ENCODE measurements around the gene EXOC2. TPM values are rescaled to one million over a fixed set of nuclear protein-coding genes. Genes with fewer than 3 reads are reported as not detected.

The EXOC2 gene
- total and polyA plus RNA-seq, 12 donors, result 4.9 to 23.7 (median 17.1) TPM

- no peak for TF ChIP-seq CTCF (IDR thresholded peaks at IDR 0.05)
- TF ChIP-seq POLR2A (IDR thresholded peaks at IDR 0.05), result no peak
- Histone ChIP-seq H3K4me3 (no peak overlapping the region), H3K9me3 (replicated peaks in 1 of 3) (no peaks in the 10 kb centered on the region), H3K36me3 (replicated peaks in 1 of 2) (no peaks in the 10 kb centered on the region), H3K27ac (no peak overlapping the region), H3K4me1 (replicated peaks in 1 of 2) (peaks cover 4 to 7% of the 10 kb centered on the region in 2 donors), H3K27me3 (peaks cover 4% of the 10 kb centered on the region)
- 77 to 86% (median 81%) methylated on average over 6 of the region's 6 CpGs for WGBS, 4 donors
- intact Hi-C loops (cut with DNase I), result no loop called here
- no peak for DNase-seq
Observed at GRCh38 chr6:708237-708598, 15.3 kb upstream of the EXOC2 start.

- no peak for DNase-seq
- Histone ChIP-seq H3K36me3 (replicated peaks in 1 of 2) (no peaks in the 10 kb centered on the region), H3K9me3 (replicated peaks in 1 of 3) (no peaks in the 10 kb centered on the region), H3K4me3 (no peak overlapping the region), H3K27me3 (peaks cover 4% of the 10 kb centered on the region), H3K4me1 (replicated peaks in 1 of 2) (peaks cover 4 to 7% of the 10 kb centered on the region in 2 donors), H3K27ac (no peak overlapping the region)
- WGBS, 4 donors, result 86 to 91% (median 90%) methylated on average over 10 of the region's 10 CpGs
- TF ChIP-seq CTCF (IDR thresholded peaks at IDR 0.05), result no peak
- TF ChIP-seq POLR2A (IDR thresholded peaks at IDR 0.05), result no peak
- intact Hi-C loops (cut with DNase I), result no loop called here
Observed at GRCh38 chr6:707576-708236, 14.8 kb upstream of the EXOC2 start.

GRCh38 chr6:706819-707381 lies 14.0 kb upstream of the EXOC2 start:
- Histone ChIP-seq H3K27ac (no peak overlapping the region), H3K27me3 (peaks cover 4% of the 10 kb centered on the region), H3K9me3 (replicated peaks in 1 of 3) (no peaks in the 10 kb centered on the region), H3K36me3 (replicated peaks in 1 of 2) (no peaks in the 10 kb centered on the region), H3K4me1 (replicated peaks in 1 of 2) (peaks cover 4 to 7% of the 10 kb centered on the region in 2 donors), H3K4me3 (no peak overlapping the region)
- WGBS, 4 donors, result 72 to 79% (median 73%) methylated on average over 7 to 8 of the region's 8 CpGs
- no peak for TF ChIP-seq POLR2A (IDR thresholded peaks at IDR 0.05)
- no peak for TF ChIP-seq CTCF (IDR thresholded peaks at IDR 0.05)
- intact Hi-C loops (cut with DNase I), result no loop called here
- DNase-seq, result no peak

- Histone ChIP-seq H3K4me1 (replicated peaks in 1 of 2) (peaks cover 4 to 7% of the 10 kb centered on the region in 2 donors), H3K36me3 (replicated peaks in 1 of 2) (no peaks in the 10 kb centered on the region), H3K9me3 (replicated peaks in 1 of 3) (no peaks in the 10 kb centered on the region), H3K27ac (no peak overlapping the region), H3K27me3 (peaks cover 4% of the 10 kb centered on the region), H3K4me3 (no peak overlapping the region)
- no peak for DNase-seq
- 85 to 91% (median 85%) methylated on average over 6 of the region's 6 CpGs for WGBS, 4 donors
- intact Hi-C loops (cut with DNase I), result no loop called here
- no peak for TF ChIP-seq POLR2A (IDR thresholded peaks at IDR 0.05)
Observed at GRCh38 chr6:706146-706545, 13.2 kb upstream of the EXOC2 start.

- H3K27ac ChIP-seq, result no peak overlapping the region
- DNase-seq, result no peak
- H3K4me3 ChIP-seq, result no peak overlapping the region
- peaks cover 1 to 2% of the 10 kb centered on the region in 2 donors for H3K4me1 ChIP-seq (replicated peaks in 1 of 2)
- H3K9me3 ChIP-seq (replicated peaks in 1 of 3), result no peaks in the 10 kb centered on the region
- TF ChIP-seq POLR2A (IDR thresholded peaks at IDR 0.05), result no peak
- no peak for TF ChIP-seq CTCF (IDR thresholded peaks at IDR 0.05)
- intact Hi-C loops (cut with DNase I), result no loop called here
- H3K36me3 ChIP-seq (replicated peaks in 1 of 2), result no peaks in the 10 kb centered on the region
- peaks cover 4% of the 10 kb centered on the region for H3K27me3 ChIP-seq
- WGBS, 4 donors, result 40 to 60% (median 57%) methylated on average over 4 of the region's 4 CpGs
Observed at GRCh38 chr6:705047-705446, 12.1 kb upstream of the EXOC2 start.

Data from adrenal gland (tissue), 12 donors.